Spleen (tissue), 11 donors: ENCODE measurements around the gene LKAAEAR1. TPM values are rescaled to one million over a fixed set of nuclear protein-coding genes. Genes with fewer than 3 reads are reported as not detected.
"Not testable (repeated sequence)": the region's sequence is repeated elsewhere in the genome, so short reads cannot be mapped to it uniquely, and the experiment has no call there.

Experiments
- DNase-seq: peaks from one replicate; pipeline ENCODE4 v3.0.0-alpha.2; 2020
- H3K27ac ChIP-seq, 8 donors: fragments of 200-600 bp; sonication (generic) in 7 of 8; 1 replicate in 4 of 8; 2 replicates in 4 of 8; pipeline versions ENCODE4 v1.5.0 to v1.8.0; 2016 to 2021; ENCODE audit warnings: inconsistent platforms in 4 of 8, mild to moderate bottlenecking in 4 of 8, moderate library complexity in 1 of 8
- H3K27me3 ChIP-seq, 7 donors: fragments of 200-600 bp; sonication (generic) in 6 of 7; replicated peaks in 1 of 7; 1 replicate in 4 of 7; 2 replicates in 3 of 7; pipeline versions ENCODE4 v1.5.0 to v1.8.0; 2016 to 2021; ENCODE audit warnings: inconsistent platforms in 3 of 7, mild to moderate bottlenecking in 1 of 7
- H3K36me3 ChIP-seq, 6 donors: fragments of 200-600 bp; sonication (generic) in 5 of 6; 1 replicate in 4 of 6; 2 replicates in 2 of 6; pipeline versions ENCODE4 v1.5.0 to v1.8.0; 2016 to 2021; ENCODE audit warnings: inconsistent platforms in 2 of 6
- H3K4me1 ChIP-seq, 6 donors: fragments of 200-600 bp; sonication (generic) in 5 of 6; 1 replicate in 3 of 6; 2 replicates in 3 of 6; pipeline versions ENCODE4 v1.5.0 to v1.8.0; 2016 to 2021; ENCODE audit warnings: inconsistent platforms in 3 of 6
- H3K4me3 ChIP-seq, 8 donors: fragments of 200-600 bp; sonication (generic) in 7 of 8; 1 replicate in 4 of 8; 2 replicates in 4 of 8; pipeline versions ENCODE4 v1.5.0 to v1.8.0; 2016 to 2021; ENCODE audit warnings: inconsistent platforms in 4 of 8, mild to moderate bottlenecking in 4 of 8, moderate library complexity in 2 of 8
- H3K9me3 ChIP-seq, 8 donors: fragments of 200-600 bp; sonication (generic) in 7 of 8; 1 replicate in 4 of 8; 2 replicates in 4 of 8; pipeline versions ENCODE4 v1.5.0 to v1.8.0; 2016 to 2021; ENCODE audit warnings: inconsistent platforms in 4 of 8
- CTCF ChIP-seq, 11 experiments: fragments of 200-600 bp in 7 of 11; fragments of 450-650 bp in 4 of 11; sonication (generic) in 4 of 11; IDR thresholded peaks in 8 of 11; conservative IDR thresholded peaks in 3 of 11; 1 replicate in 7 of 11; 2 replicates in 4 of 11; pipeline versions ENCODE4 v1.4.0 to v1.8.0; 2016 to 2021; ENCODE audit warnings: antibody characterized with exemption in 11 of 11, inconsistent platforms in 4 of 11, mild to moderate bottlenecking in 1 of 11
- POLR2A ChIP-seq, 3 donors: fragments of 450-650 bp; IDR thresholded peaks; one replicate each; pipeline ENCODE4 v1.5.1; 2017; ENCODE audit warnings: antibody characterized with exemption in 3 of 3, mild to moderate bottlenecking in 1 of 3
- POLR2AphosphoS5 ChIP-seq, 3 donors: sonication (generic); formaldehyde crosslinking; IDR thresholded peaks; one replicate each; pipeline ENCODE4 v1.5.1; 2017; ENCODE audit warnings: antibody characterized with exemption in 3 of 3
- WGBS, 5 donors: extraction: QIAGEN DNeasy Blood & Tissue Kit in 3 of 5; methylation state at CpG; one replicate each; pipeline versions ENCODE4 v1.1.5 to v1.1.7; 2013 to 2018; 5-methylcytosine and 5-hydroxymethylcytosine counted together
- intact Hi-C: fragments of 100-400 bp; cut with DNase I; formaldehyde crosslinking; loops from one replicate; pipeline ENCODE4 v1.15.0; 2023; ENCODE audit warnings: low total_unique reads
- polyA plus RNA-seq, 3 donors: library from polyadenylated mRNA; stranded (reverse); fragments of 200-250 nt; gene quantifications; one replicate each; pipeline ENCODE4 v1.2.1, GENCODE V29; 2013
- total RNA-seq, 7 donors: library from RNA; depleted of rRNA in 3 of 7; stranded (reverse); fragments of >200 nt in 3 of 7; fragmentation: NEBNext Ultra II Directional in 4 of 7; extraction: Animal tissue kit (Norgen Biotek cat#: 25700) in 4 of 7; gene quantifications; one replicate each; pipeline versions ENCODE4 v1.1.0 to v1.2.1, GENCODE V29; 2016 to 2021
- donor health status: healthy with polysubstance abuse.
- donor health status: DM: no; HTN: no; CAD: no; lungs with moderate emphysema.
- donor health status: DM: no; HTN: no; CAD: no.
- donor health status: Bipolar disorder and iron deficiency.
- donor health status: healthy.
- donor health status: DM: no; HTN: no; CAD: no.
- donor health status: DM: yes; HTN: yes; CAD: no.

LKAAEAR1 gene
- total and polyA plus RNA-seq, 10 donors, result 0.26 to 0.66 (median 0.51) TPM; not detected in 6

GRCh38 chr20:64119681-64120341 lies 35.6 kb upstream of the LKAAEAR1 start:
- TF ChIP-seq CTCF (IDR thresholded peaks at IDR 0.05 in 8 of 11, conservative IDR thresholded peaks at IDR 0.05 in 3 of 11) (no peak), POLR2AphosphoS5 (IDR thresholded peaks at IDR 0.05) (no peak), POLR2A (IDR thresholded peaks at IDR 0.05) (no peak)
- Histone ChIP-seq H3K4me3 (peak overlapping the region in 2 of 8 donors; percentile 17 to 58), H3K27ac (peak overlapping the region in 2 of 8 donors; percentile 40 to 55), H3K9me3 (no peaks in the 10 kb centered on the region), H3K27me3 (peaks cover 0 to 23% (median 6%) of the 10 kb centered on the region in 7 donors), H3K36me3 (no peaks in the 10 kb centered on the region), H3K4me1 (peaks cover 0 to 15% (median 11%) of the 10 kb centered on the region in 6 donors)
- DNase-seq, result peak; percentile 77
- 44 to 68% (median 60%) methylated on average over 9 to 14 of the region's 14 CpGs for WGBS, 5 donors
- intact Hi-C loops, result loop anchor here (5.0 kb wide), 1 partner anchor 38 kb away; the partner anchor contains the start of genes LKAAEAR1 and OPRL1

- Histone ChIP-seq H3K4me1 (peaks cover 0 to 15% (median 11%) of the 10 kb centered on the region in 6 donors), H3K27me3 (peaks cover 0 to 18% (median 6%) of the 10 kb centered on the region in 7 donors), H3K27ac (no peak overlapping the region), H3K9me3 (no peaks in the 10 kb centered on the region), H3K4me3 (no peak overlapping the region), H3K36me3 (no peaks in the 10 kb centered on the region)
- no peak for TF ChIP-seq POLR2AphosphoS5 (IDR thresholded peaks at IDR 0.05)
- no peak for TF ChIP-seq POLR2A (IDR thresholded peaks at IDR 0.05)
- TF ChIP-seq CTCF (IDR thresholded peaks at IDR 0.05 in 8 of 11, conservative IDR thresholded peaks at IDR 0.05 in 3 of 11), result no peak
- intact Hi-C loops, result no loop called here
- no peak for DNase-seq
- 84 to 94% (median 88%) methylated on average over 7 to 8 of the region's 8 CpGs for WGBS, 5 donors
Observed at GRCh38 chr20:64119301-64119680, 35.1 kb upstream of the LKAAEAR1 start.

- intact Hi-C loops, H3K27ac ChIP-seq, H3K9me3 ChIP-seq, H3K4me3 ChIP-seq, DNase-seq, H3K36me3 ChIP-seq: not testable (repeated sequence)
- H3K4me1 ChIP-seq, result peaks cover 0 to 15% (median 11%) of the 10 kb centered on the region in 6 donors
- 56 to 96% (median 85%) methylated on average over 2 to 6 of the region's 6 CpGs for WGBS, 5 donors
- peaks cover 0 to 16% (median 6%) of the 10 kb centered on the region in 7 donors for H3K27me3 ChIP-seq
Observed at GRCh38 chr20:64117432-64117777, 33.2 kb upstream of the LKAAEAR1 start.

- Histone ChIP-seq H3K36me3 (no peaks in the 10 kb centered on the region), H3K27ac (no peak overlapping the region), H3K27me3 (peaks cover 0 to 13% (median 6%) of the 10 kb centered on the region in 7 donors), H3K4me1 (peaks cover 0 to 15% (median 11%) of the 10 kb centered on the region in 6 donors), H3K4me3 (no peak overlapping the region), H3K9me3 (no peaks in the 10 kb centered on the region)
- intact Hi-C loops, result no loop called here
- no peak for DNase-seq
- TF ChIP-seq POLR2A (IDR thresholded peaks at IDR 0.05), result no peak
- WGBS, 5 donors, result 83 to 91% (median 85%) methylated on average over 14 to 17 of the region's 17 CpGs
Observed at GRCh38 chr20:64116541-64117431, 32.6 kb upstream of the LKAAEAR1 start.

- H3K9me3 ChIP-seq, result no peaks in the 10 kb centered on the region
- H3K4me1 ChIP-seq, result peaks cover 0 to 15% (median 11%) of the 10 kb centered on the region in 6 donors
- TF ChIP-seq POLR2A (IDR thresholded peaks at IDR 0.05), result no peak
- TF ChIP-seq CTCF (IDR thresholded peaks at IDR 0.05 in 8 of 11, conservative IDR thresholded peaks at IDR 0.05 in 3 of 11), result no peak
- TF ChIP-seq POLR2AphosphoS5 (IDR thresholded peaks at IDR 0.05), result no peak
- no peaks in the 10 kb centered on the region for H3K36me3 ChIP-seq
- H3K4me3 ChIP-seq, result no peak overlapping the region
- H3K27ac ChIP-seq, result no peak overlapping the region
- peak; percentile 52 for DNase-seq
- intact Hi-C loops, result no loop called here
- 86 to 93% (median 91%) methylated on average over 12 to 21 of the region's 21 CpGs for WGBS, 5 donors
- H3K27me3 ChIP-seq, result peaks cover 0 to 5% (median 3%) of the 10 kb centered on the region in 7 donors
Observed at GRCh38 chr20:64116016-64116415, 31.8 kb upstream of the LKAAEAR1 start.
